ENCODE data around the gene NUDT3. TPM values are rescaled to one million over a fixed set of nuclear protein-coding genes. Genes with fewer than 3 reads are reported as not detected.

NUDT3 gene
- total and polyA plus RNA-seq, 7 donors, result 10.6 to 70.5 (median 33.3) TPM

DNA sequence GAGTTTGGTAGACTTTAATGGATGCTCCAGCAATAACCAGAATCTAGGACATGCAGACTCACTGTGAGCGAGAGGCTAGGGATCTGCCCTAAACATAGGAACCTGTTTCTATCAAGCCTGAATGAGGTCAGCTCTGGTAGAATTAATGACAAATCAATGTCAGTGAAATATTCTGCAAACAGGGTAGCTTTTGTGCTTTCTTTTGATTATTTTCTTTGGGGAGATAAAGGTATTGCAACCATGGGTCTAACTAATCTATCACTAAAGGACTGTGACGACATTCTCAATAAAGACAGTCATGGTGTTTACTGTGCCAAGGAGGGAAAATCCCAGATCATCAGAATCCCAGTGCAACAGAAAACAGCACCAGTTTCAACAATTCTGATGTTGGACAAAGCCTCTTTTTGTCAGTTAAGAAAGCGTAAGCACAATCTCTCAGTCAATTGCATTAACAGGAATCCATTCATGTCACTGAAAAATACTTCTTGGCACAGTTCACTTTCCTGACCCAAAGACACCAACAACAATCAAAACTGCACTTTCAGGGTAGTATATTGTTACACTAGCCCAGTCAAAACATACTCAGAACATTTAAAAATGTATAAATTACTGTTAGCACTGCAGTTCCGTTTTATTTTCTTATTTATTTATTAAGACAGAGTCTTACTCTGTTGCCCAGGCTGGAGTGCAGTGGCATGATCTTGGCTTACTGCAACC, 106.9 kb downstream of the NUDT3 start:
- Histone ChIP-seq H3K4me3 (no peak overlapping the region), H3K27ac (peak overlapping the region; percentile 38), H3K36me3 (ENCODE audit: insufficient read depth in 1 of 2, low read depth in 1 of 2) (peaks cover 4 to 26% of the 10 kb centered on the region in 2 donors), H3K27me3 (ENCODE audit: insufficient read depth in 3 of 3, low read length in 2 of 3) (no peaks in the 10 kb centered on the region), H3K9me3 (no peaks in the 10 kb centered on the region), H3K4me1 (peaks cover 59% of the 10 kb centered on the region)
- no peak for TF ChIP-seq CTCF (IDR thresholded peaks at IDR 0.05)
- intact Hi-C loops (cut with DNase I), result no loop called here
- DNase-seq (no peak), ATAC-seq (no peak)
- 67 to 80% (median 67%) methylated on average over 4 of the region's 4 CpGs for WGBS, 3 donors

- TF ChIP-seq CTCF (IDR thresholded peaks at IDR 0.05), result no peak
- Histone ChIP-seq H3K4me1 (peaks cover 60% of the 10 kb centered on the region), H3K27ac (peak overlapping the region; percentile 38), H3K36me3 (ENCODE audit: insufficient read depth in 1 of 2, low read depth in 1 of 2) (peaks cover 4 to 30% of the 10 kb centered on the region in 2 donors), H3K27me3 (ENCODE audit: insufficient read depth in 3 of 3, low read length in 2 of 3) (no peaks in the 10 kb centered on the region), H3K4me3 (no peak overlapping the region), H3K9me3 (no peaks in the 10 kb centered on the region)
- WGBS, 3 donors, result 78 to 81% (median 80%) methylated on average over 4 of the region's 4 CpGs
- DNase-seq (peak; percentile 46 to 79), ATAC-seq (peak; percentile 17 to 61 (median 49))
- intact Hi-C loops (cut with DNase I), result no loop called here
These were observed 107.7 kb downstream of the NUDT3 start for GRCh38 chr6:34284563-34285447.

GRCh38 chr6:34281702-34282334, 110.7 kb downstream of the NUDT3 start:
- DNase-seq (no peak), ATAC-seq (no peak)
- no peak for TF ChIP-seq CTCF (IDR thresholded peaks at IDR 0.05)
- intact Hi-C loops (cut with DNase I), result no loop called here
- Histone ChIP-seq H3K4me3 (no peak overlapping the region), H3K4me1 (peaks cover 64% of the 10 kb centered on the region), H3K36me3 (ENCODE audit: insufficient read depth in 1 of 2, low read depth in 1 of 2) (peaks cover 0 to 16% of the 10 kb centered on the region in 2 donors), H3K27me3 (ENCODE audit: insufficient read depth in 3 of 3, low read length in 2 of 3) (no peaks in the 10 kb centered on the region), H3K27ac (no peak overlapping the region), H3K9me3 (no peaks in the 10 kb centered on the region)
- 77 to 84% (median 83%) methylated on average over 6 of the region's 6 CpGs for WGBS, 3 donors

- no peak for ATAC-seq
- no peak for DNase-seq
- 85 to 90% (median 88%) methylated on average over 4 of the region's 4 CpGs for WGBS, 3 donors
- intact Hi-C loops (cut with DNase I), result no loop called here
- H3K27me3 ChIP-seq (ENCODE audit: insufficient read depth in 3 of 3, low read length in 2 of 3), result no peaks in the 10 kb centered on the region
- H3K36me3 ChIP-seq (ENCODE audit: insufficient read depth in 1 of 2, low read depth in 1 of 2), result peaks cover 0 to 16% of the 10 kb centered on the region in 2 donors
- H3K4me3 ChIP-seq, result no peak overlapping the region
- H3K4me1 ChIP-seq, result peaks cover 61% of the 10 kb centered on the region
- no peak for TF ChIP-seq CTCF (IDR thresholded peaks at IDR 0.05)
- H3K27ac ChIP-seq, result peak overlapping the region; percentile 83
- H3K9me3 ChIP-seq, result no peaks in the 10 kb centered on the region
These were observed 112.3 kb downstream of the NUDT3 start for GRCh38 chr6:34280216-34280615.

Measured in psoas muscle (tissue), 8 donors.